Measurements from ENCODE around the gene CGB7.

CGB7 gene

GRCh38 chr19:49014123-49014869 lies 43.3 kb downstream of the CGB7 start (continued):
- TF ChIP-seq, protein P1, sequence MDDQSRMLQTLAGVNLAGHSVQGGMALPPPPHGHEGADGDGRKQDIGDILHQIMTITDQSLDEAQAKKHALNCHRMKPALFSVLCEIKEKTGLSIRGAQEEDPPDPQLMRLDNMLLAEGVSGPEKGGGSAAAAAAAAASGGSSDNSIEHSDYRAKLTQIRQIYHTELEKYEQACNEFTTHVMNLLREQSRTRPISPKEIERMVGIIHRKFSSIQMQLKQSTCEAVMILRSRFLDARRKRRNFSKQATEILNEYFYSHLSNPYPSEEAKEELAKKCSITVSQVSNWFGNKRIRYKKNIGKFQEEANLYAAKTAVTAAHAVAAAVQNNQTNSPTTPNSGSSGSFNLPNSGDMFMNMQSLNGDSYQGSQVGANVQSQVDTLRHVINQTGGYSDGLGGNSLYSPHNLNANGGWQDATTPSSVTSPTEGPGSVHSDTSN (CRISPR knock-in tag; IDR thresholded peaks at IDR 0.05) = no peak
- TF ChIP-seq ZBTB48 (tag by site-specific recombination; IDR thresholded peaks at IDR 0.05) (no peak), SP7 (tag by site-specific recombination; IDR thresholded peaks at IDR 0.05) (peak; percentile 61), ZBTB21 (tag by site-specific recombination; IDR thresholded peaks at IDR 0.05) (peak; percentile 89), ZNF747 (tag by site-specific recombination; IDR thresholded peaks at IDR 0.05) (no peak), ZNF629 (tag by site-specific recombination; IDR thresholded peaks at IDR 0.05) (peak; percentile 82), EGR2 (tag by site-specific recombination; IDR thresholded peaks at IDR 0.05; ENCODE audit: low read depth) (0 out of 2 replicates have a peak, but pooled peaks have one; percentile 15), ZNF704 (tag by site-specific recombination; IDR thresholded peaks at IDR 0.05) (no peak), ZSCAN23 (tag by site-specific recombination; IDR thresholded peaks at IDR 0.05) (no peak), ZNF473 (tag by site-specific recombination; IDR thresholded peaks at IDR 0.05) (no peak), ATF2 (tag by site-specific recombination; IDR thresholded peaks at IDR 0.05; ENCODE audit: low read depth) (peak; percentile 75), ZNF600 (tag by site-specific recombination; IDR thresholded peaks at IDR 0.05) (no peak), CTCF (tag by site-specific recombination; IDR thresholded peaks at IDR 0.05) (no peak), ZNF248 (tag by site-specific recombination; IDR thresholded peaks at IDR 0.05) (no peak), ZNF791 (tag by site-specific recombination; IDR thresholded peaks at IDR 0.05) (no peak), ZFHX2 (tag by site-specific recombination; conservative IDR thresholded peaks at IDR 0.05) (peak; percentile 69), ZNF707 (tag by site-specific recombination; IDR thresholded peaks at IDR 0.05) (no peak), ZNF214 (tag by site-specific recombination; IDR thresholded peaks at IDR 0.05; ENCODE audit: borderline replicate concordance) (no peak), REPIN1 (tag by site-specific recombination; IDR thresholded peaks at IDR 0.05; ENCODE audit: low read depth) (no peak)
- TF ChIP-seq, protein P2, sequence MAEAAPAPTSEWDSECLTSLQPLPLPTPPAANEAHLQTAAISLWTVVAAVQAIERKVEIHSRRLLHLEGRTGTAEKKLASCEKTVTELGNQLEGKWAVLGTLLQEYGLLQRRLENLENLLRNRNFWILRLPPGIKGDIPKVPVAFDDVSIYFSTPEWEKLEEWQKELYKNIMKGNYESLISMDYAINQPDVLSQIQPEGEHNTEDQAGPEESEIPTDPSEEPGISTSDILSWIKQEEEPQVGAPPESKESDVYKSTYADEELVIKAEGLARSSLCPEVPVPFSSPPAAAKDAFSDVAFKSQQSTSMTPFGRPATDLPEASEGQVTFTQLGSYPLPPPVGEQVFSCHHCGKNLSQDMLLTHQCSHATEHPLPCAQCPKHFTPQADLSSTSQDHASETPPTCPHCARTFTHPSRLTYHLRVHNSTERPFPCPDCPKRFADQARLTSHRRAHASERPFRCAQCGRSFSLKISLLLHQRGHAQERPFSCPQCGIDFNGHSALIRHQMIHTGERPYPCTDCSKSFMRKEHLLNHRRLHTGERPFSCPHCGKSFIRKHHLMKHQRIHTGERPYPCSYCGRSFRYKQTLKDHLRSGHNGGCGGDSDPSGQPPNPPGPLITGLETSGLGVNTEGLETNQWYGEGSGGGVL (tag by site-specific recombination; IDR thresholded peaks at IDR 0.05) = peak; percentile 39
- TF ChIP-seq, protein P3, sequence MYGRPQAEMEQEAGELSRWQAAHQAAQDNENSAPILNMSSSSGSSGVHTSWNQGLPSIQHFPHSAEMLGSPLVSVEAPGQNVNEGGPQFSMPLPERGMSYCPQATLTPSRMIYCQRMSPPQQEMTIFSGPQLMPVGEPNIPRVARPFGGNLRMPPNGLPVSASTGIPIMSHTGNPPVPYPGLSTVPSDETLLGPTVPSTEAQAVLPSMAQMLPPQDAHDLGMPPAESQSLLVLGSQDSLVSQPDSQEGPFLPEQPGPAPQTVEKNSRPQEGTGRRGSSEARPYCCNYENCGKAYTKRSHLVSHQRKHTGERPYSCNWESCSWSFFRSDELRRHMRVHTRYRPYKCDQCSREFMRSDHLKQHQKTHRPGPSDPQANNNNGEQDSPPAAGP (tag by site-specific recombination; IDR thresholded peaks at IDR 0.05) = 0 out of 2 replicates have a peak, but pooled peaks have one; percentile 53
- TF ChIP-seq, protein P4, sequence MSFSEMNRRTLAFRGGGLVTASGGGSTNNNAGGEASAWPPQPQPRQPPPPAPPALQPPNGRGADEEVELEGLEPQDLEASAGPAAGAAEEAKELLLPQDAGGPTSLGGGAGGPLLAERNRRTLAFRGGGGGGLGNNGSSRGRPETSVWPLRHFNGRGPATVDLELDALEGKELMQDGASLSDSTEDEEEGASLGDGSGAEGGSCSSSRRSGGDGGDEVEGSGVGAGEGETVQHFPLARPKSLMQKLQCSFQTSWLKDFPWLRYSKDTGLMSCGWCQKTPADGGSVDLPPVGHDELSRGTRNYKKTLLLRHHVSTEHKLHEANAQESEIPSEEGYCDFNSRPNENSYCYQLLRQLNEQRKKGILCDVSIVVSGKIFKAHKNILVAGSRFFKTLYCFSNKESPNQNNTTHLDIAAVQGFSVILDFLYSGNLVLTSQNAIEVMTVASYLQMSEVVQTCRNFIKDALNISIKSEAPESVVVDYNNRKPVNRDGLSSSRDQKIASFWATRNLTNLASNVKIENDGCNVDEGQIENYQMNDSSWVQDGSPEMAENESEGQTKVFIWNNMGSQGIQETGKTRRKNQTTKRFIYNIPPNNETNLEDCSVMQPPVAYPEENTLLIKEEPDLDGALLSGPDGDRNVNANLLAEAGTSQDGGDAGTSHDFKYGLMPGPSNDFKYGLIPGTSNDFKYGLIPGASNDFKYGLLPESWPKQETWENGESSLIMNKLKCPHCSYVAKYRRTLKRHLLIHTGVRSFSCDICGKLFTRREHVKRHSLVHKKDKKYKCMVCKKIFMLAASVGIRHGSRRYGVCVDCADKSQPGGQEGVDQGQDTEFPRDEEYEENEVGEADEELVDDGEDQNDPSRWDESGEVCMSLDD (tag by site-specific recombination; IDR thresholded peaks at IDR 0.05) = 0 out of 2 replicates have a peak, but pooled peaks have one; percentile 39
- TF ChIP-seq, protein P5, sequence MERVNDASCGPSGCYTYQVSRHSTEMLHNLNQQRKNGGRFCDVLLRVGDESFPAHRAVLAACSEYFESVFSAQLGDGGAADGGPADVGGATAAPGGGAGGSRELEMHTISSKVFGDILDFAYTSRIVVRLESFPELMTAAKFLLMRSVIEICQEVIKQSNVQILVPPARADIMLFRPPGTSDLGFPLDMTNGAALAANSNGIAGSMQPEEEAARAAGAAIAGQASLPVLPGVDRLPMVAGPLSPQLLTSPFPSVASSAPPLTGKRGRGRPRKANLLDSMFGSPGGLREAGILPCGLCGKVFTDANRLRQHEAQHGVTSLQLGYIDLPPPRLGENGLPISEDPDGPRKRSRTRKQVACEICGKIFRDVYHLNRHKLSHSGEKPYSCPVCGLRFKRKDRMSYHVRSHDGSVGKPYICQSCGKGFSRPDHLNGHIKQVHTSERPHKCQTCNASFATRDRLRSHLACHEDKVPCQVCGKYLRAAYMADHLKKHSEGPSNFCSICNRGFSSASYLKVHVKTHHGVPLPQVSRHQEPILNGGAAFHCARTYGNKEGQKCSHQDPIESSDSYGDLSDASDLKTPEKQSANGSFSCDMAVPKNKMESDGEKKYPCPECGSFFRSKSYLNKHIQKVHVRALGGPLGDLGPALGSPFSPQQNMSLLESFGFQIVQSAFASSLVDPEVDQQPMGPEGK (tag by site-specific recombination; IDR thresholded peaks at IDR 0.05) = no peak
- TF ChIP-seq, protein P6, sequence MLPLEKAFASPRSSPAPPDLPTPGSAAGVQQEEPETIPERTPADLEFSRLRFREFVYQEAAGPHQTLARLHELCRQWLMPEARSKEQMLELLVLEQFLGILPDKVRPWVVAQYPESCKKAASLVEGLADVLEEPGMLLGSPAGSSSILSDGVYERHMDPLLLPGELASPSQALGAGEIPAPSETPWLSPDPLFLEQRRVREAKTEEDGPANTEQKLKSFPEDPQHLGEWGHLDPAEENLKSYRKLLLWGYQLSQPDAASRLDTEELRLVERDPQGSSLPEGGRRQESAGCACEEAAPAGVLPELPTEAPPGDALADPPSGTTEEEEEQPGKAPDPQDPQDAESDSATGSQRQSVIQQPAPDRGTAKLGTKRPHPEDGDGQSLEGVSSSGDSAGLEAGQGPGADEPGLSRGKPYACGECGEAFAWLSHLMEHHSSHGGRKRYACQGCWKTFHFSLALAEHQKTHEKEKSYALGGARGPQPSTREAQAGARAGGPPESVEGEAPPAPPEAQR (tag by site-specific recombination; IDR thresholded peaks at IDR 0.05) = no peak

Measured in HEK293 (cell line).